Thoracic aorta (tissue), 2 donors: ENCODE measurements around the gene CCDC7. TPM values are rescaled to one million over a fixed set of nuclear protein-coding genes. Genes with fewer than 3 reads are reported as not detected.
"Not testable (repeated sequence)": the region's sequence is repeated elsewhere in the genome, so short reads cannot be mapped to it uniquely, and the experiment has no call there.

ENCODE experiments used
- ATAC-seq: fragments of 150-250 bp; one replicate; pipeline ENCODE4 v1.8.0; 2017; ENCODE audit warnings: low read depth; ENCODE audit not compliant: insufficient number of reproducible peaks, low FRiP score
- DNase-seq: peaks from one replicate; pipeline ENCODE4 v3.0.0-alpha.2; 2020; ENCODE audit warnings: low spot score
- H3K27ac ChIP-seq, 2 donors: fragments of 200-600 bp; sonication (generic); 1 replicate in 1 of 2; 2 replicates in 1 of 2; pipeline ENCODE4 v1.5.1; 2016; ENCODE audit warnings: mild to moderate bottlenecking in 2 of 2, moderate library complexity in 2 of 2
- H3K27me3 ChIP-seq: fragments of 200-600 bp; sonication (generic); replicated peaks from 2 replicates; pipeline ENCODE4 v1.6.0; 2016; ENCODE audit warnings: mild to moderate bottlenecking; ENCODE audit not compliant: insufficient read depth
- H3K36me3 ChIP-seq: fragments of 200-600 bp; sonication (generic); one replicate; pipeline ENCODE4 v1.5.1; 2016
- H3K4me1 ChIP-seq, 2 donors: fragments of 200-600 bp; sonication (generic); 1 replicate in 1 of 2; 2 replicates in 1 of 2; pipeline versions ENCODE4 v1.5.1 to v1.6.0; 2016; ENCODE audit warnings: low read depth in 2 of 2, mild to moderate bottlenecking in 1 of 2; ENCODE audit not compliant: control insufficient read depth in 1 of 2
- H3K4me3 ChIP-seq: fragments of 200-600 bp; sonication (generic); 2 replicates; pipeline ENCODE4 v1.5.1; 2016; ENCODE audit warnings: mild to moderate bottlenecking
- H3K9me3 ChIP-seq: fragments of 200-600 bp; sonication (generic); 2 replicates; pipeline ENCODE4 v1.5.1; 2016
- total RNA-seq, 2 donors: library from RNA; depleted of rRNA; stranded (reverse); fragments of >200 nt; gene quantifications; one replicate each; pipeline versions ENCODE4 v1.1.0 to v1.2.3, GENCODE V29; 2016
- TF ChIP-seq, protein P1 (sequence below): fragments of 200-600 bp; sonication (generic); IDR thresholded peaks from one replicate; pipeline ENCODE4 v1.5.1; 2019; ENCODE audit warnings: antibody characterized with exemption

The CCDC7 gene
- total RNA-seq, 2 donors from 2014 or later: 35.6 to 70.8 TPM

DNA sequence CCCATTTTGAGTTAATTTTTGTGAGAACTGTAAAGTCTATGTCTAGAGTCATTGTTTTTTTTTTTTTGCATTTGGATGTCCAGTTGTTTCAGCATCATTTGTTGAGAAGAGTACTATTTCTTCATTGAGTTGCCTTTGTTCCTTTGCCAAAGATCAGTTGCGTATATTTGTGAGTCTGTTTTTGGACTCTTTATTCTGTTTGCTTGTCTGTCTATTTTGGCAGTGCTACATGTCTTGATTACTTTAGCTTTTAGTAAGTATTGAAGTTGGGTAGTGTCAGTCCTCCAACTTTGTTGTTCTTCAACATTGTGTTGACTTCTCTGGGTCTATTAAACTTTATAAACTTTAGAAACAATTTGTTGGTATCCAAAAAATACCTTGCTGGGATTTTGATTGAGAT, 31.6 kb downstream of the CCDC7 start:
- H3K27ac ChIP-seq: no peak overlapping the region
- H3K36me3 ChIP-seq: peaks cover 11% of the 10 kb centered on the region
- no peak overlapping the region for H3K4me3 ChIP-seq
- no peak for DNase-seq
- peaks cover 15% of the 10 kb centered on the region for H3K9me3 ChIP-seq
- ATAC-seq: no peak
- TF ChIP-seq, protein P1, sequence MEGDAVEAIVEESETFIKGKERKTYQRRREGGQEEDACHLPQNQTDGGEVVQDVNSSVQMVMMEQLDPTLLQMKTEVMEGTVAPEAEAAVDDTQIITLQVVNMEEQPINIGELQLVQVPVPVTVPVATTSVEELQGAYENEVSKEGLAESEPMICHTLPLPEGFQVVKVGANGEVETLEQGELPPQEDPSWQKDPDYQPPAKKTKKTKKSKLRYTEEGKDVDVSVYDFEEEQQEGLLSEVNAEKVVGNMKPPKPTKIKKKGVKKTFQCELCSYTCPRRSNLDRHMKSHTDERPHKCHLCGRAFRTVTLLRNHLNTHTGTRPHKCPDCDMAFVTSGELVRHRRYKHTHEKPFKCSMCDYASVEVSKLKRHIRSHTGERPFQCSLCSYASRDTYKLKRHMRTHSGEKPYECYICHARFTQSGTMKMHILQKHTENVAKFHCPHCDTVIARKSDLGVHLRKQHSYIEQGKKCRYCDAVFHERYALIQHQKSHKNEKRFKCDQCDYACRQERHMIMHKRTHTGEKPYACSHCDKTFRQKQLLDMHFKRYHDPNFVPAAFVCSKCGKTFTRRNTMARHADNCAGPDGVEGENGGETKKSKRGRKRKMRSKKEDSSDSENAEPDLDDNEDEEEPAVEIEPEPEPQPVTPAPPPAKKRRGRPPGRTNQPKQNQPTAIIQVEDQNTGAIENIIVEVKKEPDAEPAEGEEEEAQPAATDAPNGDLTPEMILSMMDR: no peak
- no peaks in the 10 kb centered on the region for H3K4me1 ChIP-seq
- no peaks in the 10 kb centered on the region for H3K27me3 ChIP-seq

DNA sequence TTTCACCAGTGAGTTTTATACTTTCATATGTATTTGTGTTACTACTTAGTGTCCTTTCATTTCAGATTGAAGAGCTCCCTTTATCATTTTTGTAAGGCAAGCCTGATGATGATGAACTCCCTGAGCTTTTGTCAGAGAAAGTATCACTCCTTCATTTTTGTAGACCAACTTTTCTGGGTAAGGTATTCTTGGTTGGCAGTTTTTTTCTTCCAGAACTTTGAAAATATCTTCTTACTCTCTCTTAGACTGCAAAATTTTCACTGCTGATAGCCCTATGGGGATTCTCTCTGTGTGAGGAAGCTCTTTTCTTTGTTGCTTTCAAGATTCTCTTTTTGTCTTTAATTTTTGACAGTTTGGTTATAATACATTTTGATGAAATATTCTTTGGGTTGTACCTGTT, 35.7 kb downstream of the CCDC7 start:
- Histone ChIP-seq H3K27me3 (no peaks in the 10 kb centered on the region), H3K4me3 (no peak overlapping the region), H3K36me3 (peaks cover 11% of the 10 kb centered on the region), H3K27ac (no peak overlapping the region), H3K9me3 (peaks cover 15% of the 10 kb centered on the region), H3K4me1 (no peaks in the 10 kb centered on the region)
- ATAC-seq (no peak), DNase-seq (no peak)
- TF ChIP-seq, protein P1: no peak

DNA sequence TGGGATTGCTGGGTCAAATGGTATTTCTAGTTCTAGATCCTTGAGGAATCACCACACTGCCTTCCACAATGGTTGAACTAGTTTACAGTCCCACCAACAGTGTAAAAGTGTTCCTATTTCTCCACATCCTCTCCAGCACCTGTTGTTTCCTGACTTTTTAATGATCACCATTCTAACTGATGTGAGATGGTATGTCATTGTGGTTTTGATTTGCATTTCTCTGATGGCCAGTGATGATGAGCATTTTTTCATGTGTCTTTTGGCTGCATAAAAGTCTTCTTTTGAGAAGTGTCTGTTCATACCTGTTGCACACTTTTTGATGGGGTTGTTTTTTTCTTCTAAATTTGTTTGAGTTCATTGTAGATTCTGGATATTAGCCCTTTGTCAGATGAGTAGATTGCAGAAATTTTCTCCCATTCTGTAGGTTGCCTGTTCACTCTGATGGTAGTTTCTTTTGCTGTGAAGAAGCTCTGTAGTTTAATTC, 37.1 kb downstream of the CCDC7 start:
- not testable (repeated sequence) for H3K4me1 ChIP-seq, H3K27ac ChIP-seq, H3K27me3 ChIP-seq, H3K4me3 ChIP-seq, ATAC-seq, DNase-seq
- Histone ChIP-seq H3K36me3 (peaks cover 10% of the 10 kb centered on the region), H3K9me3 (peaks cover 17% of the 10 kb centered on the region)

DNA sequence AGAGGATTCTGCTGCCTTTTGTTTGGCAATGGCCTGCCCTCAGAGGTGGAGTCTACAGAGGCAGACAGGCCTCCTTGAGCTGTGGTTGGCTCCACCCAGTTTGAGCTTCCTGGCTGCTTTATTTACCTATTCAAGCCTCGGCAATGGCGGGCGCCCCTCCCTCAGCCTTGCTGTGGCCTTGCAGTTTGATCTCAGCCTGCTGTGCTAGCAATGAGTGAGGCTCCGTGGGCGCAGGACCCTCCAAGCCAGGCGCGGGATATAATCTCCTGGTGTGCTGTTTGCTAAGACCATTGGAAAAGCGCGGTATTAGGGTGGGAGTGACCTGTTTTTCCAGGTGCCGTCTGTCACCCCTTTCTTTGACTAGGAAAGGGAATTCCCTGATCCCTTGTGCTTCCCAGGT, 42.1 kb downstream of the CCDC7 start:
- H3K4me1 ChIP-seq, H3K4me3 ChIP-seq, H3K27me3 ChIP-seq, H3K27ac ChIP-seq, H3K36me3 ChIP-seq, DNase-seq, ATAC-seq, H3K9me3 ChIP-seq: not testable (repeated sequence)

DNA sequence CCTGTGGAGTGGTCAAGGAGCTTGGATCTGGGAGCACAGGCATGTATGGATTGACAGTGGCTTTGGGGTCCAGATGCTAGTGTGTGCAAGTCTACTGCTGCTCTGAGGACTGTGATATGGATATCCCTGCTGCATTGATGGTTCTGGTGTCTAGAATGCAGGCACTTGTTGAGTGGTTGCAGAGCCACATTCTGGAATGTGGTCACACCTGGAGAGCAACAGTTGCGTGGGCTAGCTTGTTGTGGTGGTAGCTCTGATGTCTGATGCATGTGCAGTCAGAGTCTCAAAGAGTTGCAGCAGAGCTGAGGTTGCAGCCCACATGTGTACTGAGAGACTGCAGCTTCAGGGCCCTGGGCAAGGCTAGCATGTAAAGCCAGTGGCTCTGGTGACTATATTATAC, 43.2 kb downstream of the CCDC7 start:
- DNase-seq (no peak), ATAC-seq (no peak)
- no peaks in the 10 kb centered on the region for H3K27me3 ChIP-seq
- H3K4me3 ChIP-seq: no peak overlapping the region
- peaks cover 5% of the 10 kb centered on the region for H3K9me3 ChIP-seq
- H3K27ac ChIP-seq: no peak overlapping the region
- TF ChIP-seq, protein P1: no peak
- H3K36me3 ChIP-seq: peaks cover 4% of the 10 kb centered on the region
- no peaks in the 10 kb centered on the region for H3K4me1 ChIP-seq

DNA sequence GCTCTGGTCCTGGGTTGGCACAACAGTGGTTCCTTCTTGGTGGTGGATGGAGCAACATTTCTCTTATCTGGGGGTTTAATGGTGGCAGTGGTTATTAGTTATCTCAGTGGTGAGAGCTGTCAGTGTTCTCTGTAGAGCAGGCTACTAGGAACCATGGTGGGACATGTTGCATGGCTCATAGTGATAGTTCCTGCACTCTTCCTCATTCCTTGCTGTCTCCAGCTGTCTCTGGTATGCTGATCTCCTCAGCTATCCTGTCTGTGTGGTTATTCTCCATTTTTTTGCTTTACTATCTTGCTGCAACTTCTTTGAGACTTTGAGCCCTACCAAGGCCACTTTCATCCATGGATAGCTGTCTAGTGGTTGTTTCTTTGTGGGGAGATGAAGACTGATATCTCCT, 44.0 kb downstream of the CCDC7 start:
- TF ChIP-seq, protein P1: no peak
- no peaks in the 10 kb centered on the region for H3K36me3 ChIP-seq
- H3K4me3 ChIP-seq: no peak overlapping the region
- ATAC-seq (no peak), DNase-seq (no peak)
- H3K27ac ChIP-seq: no peak overlapping the region
- no peaks in the 10 kb centered on the region for H3K27me3 ChIP-seq
- peaks cover 5% of the 10 kb centered on the region for H3K9me3 ChIP-seq
- H3K4me1 ChIP-seq: no peaks in the 10 kb centered on the region

DNA sequence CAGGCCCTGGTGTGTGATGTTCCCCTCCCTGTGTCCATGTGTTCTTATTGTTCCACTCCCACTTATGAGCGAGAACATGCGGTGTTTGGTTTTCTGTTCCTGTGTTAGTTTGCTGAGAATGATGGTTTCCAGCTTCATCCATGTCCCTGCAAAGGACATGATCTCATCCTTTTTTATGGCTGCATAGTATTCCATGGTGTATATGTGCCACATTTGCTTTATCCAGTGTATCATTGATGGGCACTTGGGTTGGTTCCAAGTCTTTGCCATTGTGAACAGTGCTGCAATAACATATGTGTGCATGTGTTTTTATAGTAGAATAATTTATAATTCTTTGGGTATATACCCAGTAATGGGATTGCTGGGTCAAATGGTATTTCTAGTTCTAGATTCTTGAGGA, 48.6 kb downstream of the CCDC7 start:
- not testable (repeated sequence) for H3K9me3 ChIP-seq, H3K27ac ChIP-seq, H3K4me1 ChIP-seq, ATAC-seq, H3K36me3 ChIP-seq, H3K4me3 ChIP-seq, H3K27me3 ChIP-seq, DNase-seq

DNA sequence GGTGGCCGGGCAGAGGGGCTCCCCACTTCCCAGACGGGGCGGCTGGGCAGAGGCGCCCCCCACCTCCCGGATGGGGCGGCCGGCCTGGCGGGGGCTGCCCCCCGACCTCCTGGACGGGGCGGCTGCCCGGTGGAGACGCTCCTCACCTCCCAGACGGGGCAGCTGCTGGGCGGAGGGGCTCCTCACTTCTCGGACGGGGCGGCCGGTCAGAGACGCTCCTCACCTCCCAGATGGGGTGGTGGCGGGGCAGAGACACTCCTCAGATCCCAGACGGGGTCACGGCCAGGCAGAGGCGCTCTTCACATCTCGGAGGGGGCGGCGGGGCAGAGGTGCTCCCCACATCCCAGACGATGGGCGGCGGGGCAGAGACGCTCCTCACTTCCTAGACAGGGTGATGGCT, 54.2 kb downstream of the CCDC7 start:
- H3K27me3 ChIP-seq, DNase-seq, H3K4me1 ChIP-seq, H3K9me3 ChIP-seq, H3K36me3 ChIP-seq, H3K4me3 ChIP-seq, ATAC-seq, H3K27ac ChIP-seq: not testable (repeated sequence)
